AG10803 (cell line): ENCODE results near the gene TAF1A.

Experiments
- DNase-seq: peaks from one replicate; pipeline ENCODE4 v3.0.0; 2010; ENCODE audit warnings: low read depth
- H3K4me3 ChIP-seq: 2 replicates; pipeline ENCODE4 v1.5.1; 2011; ENCODE audit warnings: mild to moderate bottlenecking, low read length, control low read depth
- CTCF ChIP-seq: conservative IDR thresholded peaks from 2 replicates; pipeline ENCODE4 v1.5.1; 2011; ENCODE audit warnings: mild to moderate bottlenecking, low read length, control low read depth, inconsistent platforms

The TAF1A gene

GRCh38 chr1:222552882-222553281 lies 36.9 kb downstream of the TAF1A start:
- peak; percentile 64 for DNase-seq
- TF ChIP-seq CTCF, result no peak
- H3K4me3 ChIP-seq, result no peak overlapping the region

- no peak for TF ChIP-seq CTCF
- DNase-seq, result peak; percentile 22
- H3K4me3 ChIP-seq, result peak within 1 kb of the TSS; percentile 33
Observed at GRCh38 chr1:222547944-222548671, 41.6 kb downstream of the TAF1A start, which contains the start of gene HHIPL2. Gene HHIPL2 (minus strand): TSS chr1:222548104. CDS start chr1:222548044, 60 bp downstream.

- peak overlapping the region; percentile 33 for H3K4me3 ChIP-seq
- no peak for DNase-seq
- TF ChIP-seq CTCF, result peak; percentile 32; the same call in 1 of the 2 replicates
Observed at GRCh38 chr1:222547260-222547614, 42.5 kb downstream of the TAF1A start.

GRCh38 chr1:222546548-222547259 lies 43.0 kb downstream of the TAF1A start:
- peak; percentile 82 for DNase-seq
- peak overlapping the region; percentile 7; the same call in 1 of the 2 replicates for H3K4me3 ChIP-seq
- no peak; the same call in 1 of the 2 replicates for TF ChIP-seq CTCF

GRCh38 chr1:222546091-222546490 lies 43.6 kb downstream of the TAF1A start:
- no peak overlapping the region for H3K4me3 ChIP-seq
- TF ChIP-seq CTCF, result no peak
- no peak for DNase-seq

- no peak overlapping the region for H3K4me3 ChIP-seq
- DNase-seq, result no peak
- TF ChIP-seq CTCF, result no peak
Observed at GRCh38 chr1:222543817-222544216, 45.9 kb downstream of the TAF1A start.

- H3K4me3 ChIP-seq, result no peak overlapping the region
- no peak for DNase-seq
- TF ChIP-seq CTCF, result no peak
Observed at GRCh38 chr1:222540598-222540995, 49.1 kb downstream of the TAF1A start.
